Measurements from ENCODE around the gene PCGF3. TPM values are rescaled to one million over a fixed set of nuclear protein-coding genes. Genes with fewer than 3 reads are reported as not detected.
A peak's percentile ranks its signal among the peaks of the same experiment; 100 is the strongest.

The PCGF3 gene
- total RNA-seq, 1 donor = 43.1 TPM

DNA sequence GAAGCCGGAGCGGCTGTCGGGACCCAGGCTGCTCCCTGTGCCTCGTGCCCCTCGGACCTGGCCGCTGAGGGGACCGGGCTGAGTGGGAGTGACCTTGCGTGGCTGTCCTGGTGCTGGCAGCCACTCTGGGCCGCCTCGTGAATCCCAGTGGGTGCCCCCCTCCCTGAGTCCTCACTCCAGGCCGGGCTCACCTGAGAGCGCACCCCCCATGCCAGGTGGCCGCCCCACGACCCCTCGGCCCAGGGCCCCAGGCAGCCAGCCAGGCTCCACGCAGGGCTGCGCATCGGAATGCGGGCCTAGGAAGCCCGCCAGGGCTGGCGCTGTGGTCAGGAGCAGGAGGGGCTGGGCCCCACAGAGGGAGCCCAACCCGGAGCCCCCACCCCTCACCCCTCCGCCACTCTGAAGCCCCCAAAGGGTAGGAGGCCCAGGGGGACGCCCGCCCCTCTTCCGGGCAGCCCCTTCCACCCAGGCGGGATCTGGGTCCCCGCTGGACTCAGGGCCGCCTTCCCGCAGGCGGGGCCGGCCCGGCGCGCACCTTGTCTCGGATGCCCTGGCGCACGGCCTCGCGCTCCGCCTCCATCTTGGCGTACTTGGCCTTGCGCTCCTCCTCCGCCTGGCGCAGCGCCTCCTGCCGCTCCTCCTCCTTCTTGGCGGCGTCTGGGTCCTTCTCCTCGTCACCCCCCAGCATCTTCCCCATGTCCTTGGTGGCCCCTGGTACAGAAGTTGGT, 86.4 kb downstream of the PCGF3 start:
- Histone ChIP-seq H3K4me2 (ENCODE audit: insufficient read depth, low read length) (no peak overlapping the region), H3K9me3 (ENCODE audit: low read depth, low read length) (no peaks in the 10 kb centered on the region), H4K20me1 (ENCODE audit: insufficient read depth, low read length) (no peaks in the 10 kb centered on the region), H3K36me3 (ENCODE audit: insufficient read depth, low read length) (no peaks in the 10 kb centered on the region), H3K4me1 (ENCODE audit: insufficient read depth, low read length) (no peaks in the 10 kb centered on the region), H2AFZ (ENCODE audit: low read length) (no peak overlapping the region), H3K27ac (ENCODE audit: low read depth, low read length) (no peak overlapping the region), H3K79me2 (ENCODE audit: insufficient read depth, low read length) (no peaks in the 10 kb centered on the region), H3K27me3 (ENCODE audit: insufficient read depth, low read length) (peaks cover 71% of the 10 kb centered on the region), H3K4me3 (ENCODE audit: insufficient read depth, low read length) (no peak overlapping the region)
- TF ChIP-seq, protein P1, sequence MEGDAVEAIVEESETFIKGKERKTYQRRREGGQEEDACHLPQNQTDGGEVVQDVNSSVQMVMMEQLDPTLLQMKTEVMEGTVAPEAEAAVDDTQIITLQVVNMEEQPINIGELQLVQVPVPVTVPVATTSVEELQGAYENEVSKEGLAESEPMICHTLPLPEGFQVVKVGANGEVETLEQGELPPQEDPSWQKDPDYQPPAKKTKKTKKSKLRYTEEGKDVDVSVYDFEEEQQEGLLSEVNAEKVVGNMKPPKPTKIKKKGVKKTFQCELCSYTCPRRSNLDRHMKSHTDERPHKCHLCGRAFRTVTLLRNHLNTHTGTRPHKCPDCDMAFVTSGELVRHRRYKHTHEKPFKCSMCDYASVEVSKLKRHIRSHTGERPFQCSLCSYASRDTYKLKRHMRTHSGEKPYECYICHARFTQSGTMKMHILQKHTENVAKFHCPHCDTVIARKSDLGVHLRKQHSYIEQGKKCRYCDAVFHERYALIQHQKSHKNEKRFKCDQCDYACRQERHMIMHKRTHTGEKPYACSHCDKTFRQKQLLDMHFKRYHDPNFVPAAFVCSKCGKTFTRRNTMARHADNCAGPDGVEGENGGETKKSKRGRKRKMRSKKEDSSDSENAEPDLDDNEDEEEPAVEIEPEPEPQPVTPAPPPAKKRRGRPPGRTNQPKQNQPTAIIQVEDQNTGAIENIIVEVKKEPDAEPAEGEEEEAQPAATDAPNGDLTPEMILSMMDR (IDR thresholded peaks at IDR 0.05; ENCODE audit: extremely low read depth, low read depth, low read length) = no peak
- peak; percentile 87 for DNase-seq (ENCODE audit: insufficient read length, low spot score, missing footprints)

DNA sequence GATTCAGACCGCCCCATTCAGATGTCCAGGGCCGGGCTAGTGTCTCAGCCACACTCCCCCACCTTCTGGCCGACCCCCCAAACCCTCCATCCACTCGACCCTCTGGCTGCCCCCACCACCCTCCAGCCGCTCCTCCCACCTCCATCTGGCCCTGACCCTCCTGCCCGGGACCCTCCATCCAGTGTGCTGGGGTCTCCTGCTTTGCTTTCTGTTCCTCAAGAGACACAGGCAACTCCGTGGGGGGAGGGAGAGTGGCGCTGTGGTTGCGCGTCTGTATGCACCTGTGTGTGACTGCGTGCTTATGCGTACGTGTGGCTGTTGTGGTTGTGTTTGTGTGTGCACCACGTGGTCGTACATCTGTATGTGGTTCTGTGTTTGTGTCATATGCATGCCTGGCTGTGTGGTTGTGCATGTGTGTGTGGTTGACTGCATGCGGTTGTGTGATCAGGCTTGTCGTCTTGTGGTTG, 87.0 kb downstream of the PCGF3 start:
- no peaks in the 10 kb centered on the region for H3K9me3 ChIP-seq (ENCODE audit: low read depth, low read length)
- no peaks in the 10 kb centered on the region for H3K4me1 ChIP-seq (ENCODE audit: insufficient read depth, low read length)
- no peak overlapping the region for H2AFZ ChIP-seq (ENCODE audit: low read length)
- peaks cover 68% of the 10 kb centered on the region for H3K27me3 ChIP-seq (ENCODE audit: insufficient read depth, low read length)
- no peaks in the 10 kb centered on the region for H3K36me3 ChIP-seq (ENCODE audit: insufficient read depth, low read length)
- TF ChIP-seq, protein P1 (IDR thresholded peaks at IDR 0.05; ENCODE audit: extremely low read depth, low read depth, low read length) = no peak
- H4K20me1 ChIP-seq (ENCODE audit: insufficient read depth, low read length) = no peaks in the 10 kb centered on the region
- H3K4me2 ChIP-seq (ENCODE audit: insufficient read depth, low read length) = no peak overlapping the region
- H3K79me2 ChIP-seq (ENCODE audit: insufficient read depth, low read length) = no peaks in the 10 kb centered on the region
- H3K4me3 ChIP-seq (ENCODE audit: insufficient read depth, low read length) = no peak overlapping the region
- H3K27ac ChIP-seq (ENCODE audit: low read depth, low read length) = no peak overlapping the region
- DNase-seq (ENCODE audit: insufficient read length, low spot score, missing footprints) = peak; percentile 60

DNA sequence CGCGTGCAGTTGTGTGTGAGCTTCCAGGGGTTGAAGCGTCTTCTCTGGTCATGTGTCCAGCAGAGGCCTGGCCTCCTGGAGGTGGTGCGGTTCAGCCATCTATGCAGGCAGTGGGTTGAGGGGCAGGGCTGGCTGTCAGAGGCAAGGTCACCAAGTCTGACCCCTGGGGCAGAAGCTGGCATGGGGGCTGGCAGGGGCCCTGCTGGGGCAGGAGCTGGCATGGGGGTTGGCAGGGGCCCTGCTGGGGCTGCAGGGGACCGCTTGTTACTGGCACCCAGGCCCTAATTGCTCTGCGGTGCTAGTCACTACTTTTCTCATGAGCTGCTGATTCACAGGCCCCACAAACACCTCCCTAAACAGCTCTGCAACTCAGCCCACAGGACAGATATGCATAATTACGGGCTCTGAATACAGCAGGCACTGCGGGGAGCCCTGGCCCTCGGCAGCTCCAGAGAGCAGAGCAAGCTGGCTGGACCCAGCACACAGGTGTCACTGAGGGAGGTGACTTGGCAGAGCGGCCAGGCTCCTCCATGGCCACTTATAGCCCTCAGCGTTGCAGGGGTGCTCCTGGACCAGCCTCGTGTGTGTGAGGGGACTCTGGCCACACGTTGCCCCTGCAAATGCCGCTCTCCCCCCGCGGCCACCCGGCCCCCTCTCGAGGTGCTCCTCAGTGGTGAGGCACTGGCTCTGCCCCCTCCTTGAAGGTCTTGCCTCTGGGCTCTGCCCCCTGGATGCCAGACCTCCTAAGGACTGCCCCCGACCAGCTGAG, 87.6 kb downstream of the PCGF3 start:
- no peak overlapping the region for H2AFZ ChIP-seq (ENCODE audit: low read length)
- peaks cover 64% of the 10 kb centered on the region for H3K27me3 ChIP-seq (ENCODE audit: insufficient read depth, low read length)
- peak; percentile 56 for DNase-seq (ENCODE audit: insufficient read length, low spot score, missing footprints)
- no peaks in the 10 kb centered on the region for H3K79me2 ChIP-seq (ENCODE audit: insufficient read depth, low read length)
- H3K9me3 ChIP-seq (ENCODE audit: low read depth, low read length) = no peaks in the 10 kb centered on the region
- no peaks in the 10 kb centered on the region for H3K4me1 ChIP-seq (ENCODE audit: insufficient read depth, low read length)
- H3K36me3 ChIP-seq (ENCODE audit: insufficient read depth, low read length) = no peaks in the 10 kb centered on the region
- TF ChIP-seq, protein P1 (IDR thresholded peaks at IDR 0.05; ENCODE audit: extremely low read depth, low read depth, low read length) = no peak
- no peak overlapping the region for H3K4me2 ChIP-seq (ENCODE audit: insufficient read depth, low read length)
- no peak overlapping the region for H3K4me3 ChIP-seq (ENCODE audit: insufficient read depth, low read length)
- H4K20me1 ChIP-seq (ENCODE audit: insufficient read depth, low read length) = no peaks in the 10 kb centered on the region
- no peak overlapping the region for H3K27ac ChIP-seq (ENCODE audit: low read depth, low read length)

Measured in osteoblast (primary cell).